Measurements from ENCODE around the gene ATP5F1D. TPM values are rescaled to one million over a fixed set of nuclear protein-coding genes. Genes with fewer than 3 reads are reported as not detected.

The ATP5F1D gene
- total and polyA plus RNA-seq, 2 of the 8 experiments (the other 6 are each of a cell fraction or from before 2014, with no cell fraction given) = 174 to 249 TPM

DNA sequence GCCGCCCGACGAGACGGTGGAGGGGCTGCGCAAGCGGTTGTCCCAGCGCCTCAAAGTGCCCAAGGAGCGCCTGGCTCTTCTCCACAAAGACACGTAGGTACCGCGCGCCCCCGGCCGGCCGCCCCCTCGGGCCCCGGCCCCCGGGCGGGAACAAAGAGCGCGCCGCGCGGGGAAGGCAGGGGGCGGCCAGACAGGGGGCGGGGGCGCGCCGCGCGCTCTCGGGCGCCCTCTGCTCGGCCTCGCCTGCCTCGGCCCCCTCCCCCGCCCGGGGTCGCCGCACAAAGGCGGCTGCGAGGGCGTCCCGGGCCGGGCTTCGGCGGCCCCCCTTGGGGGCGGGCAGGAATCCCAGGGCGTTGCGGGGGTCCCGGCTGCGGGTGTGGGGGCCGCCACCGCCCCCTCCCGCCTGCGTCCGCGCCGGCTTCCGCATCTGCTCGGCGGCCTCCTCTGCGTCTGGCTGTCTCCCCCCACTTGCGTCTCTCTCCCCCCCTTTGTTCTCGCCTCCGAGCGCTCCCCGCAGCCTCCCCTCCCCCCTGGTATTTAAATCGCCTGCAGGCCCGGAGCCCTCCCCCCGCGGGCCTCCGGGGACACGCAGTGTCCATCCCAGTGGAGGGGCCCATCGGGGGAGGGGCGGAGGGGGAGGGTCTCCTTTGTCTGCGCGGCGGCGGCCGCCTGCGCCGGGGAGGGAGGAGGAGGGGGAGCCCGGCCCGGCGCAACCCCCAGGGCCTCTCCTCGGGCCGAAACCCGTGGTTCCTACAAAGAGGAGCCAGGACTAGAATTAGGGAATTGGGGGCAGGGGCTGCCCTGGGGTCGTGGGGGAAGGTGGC, 9.1 kb downstream of the ATP5F1D start (continued):
- TF ChIP-seq ASH2L (IDR thresholded peaks at IDR 0.05; ENCODE audit: low read length) (no peak), EZH2 (IDR thresholded peaks at IDR 0.05; ENCODE audit: low read depth, low read length, severe bottlenecking) (no peak), HDAC2 (IDR thresholded peaks at IDR 0.05; ENCODE audit: borderline replicate concordance in 1 of 2, low read depth in 2 of 2, low read length in 2 of 2) (no peak), CHD1 (IDR thresholded peaks at IDR 0.05; ENCODE audit: low read depth, low read length) (no peak), CEBPB (IDR thresholded peaks at IDR 0.05; ENCODE audit: low read depth, low read length) (no peak), TCF12 (IDR thresholded peaks at IDR 0.05; ENCODE audit: low read depth, low read length) (no peak), PHF8 (conservative IDR thresholded peaks at IDR 0.05; ENCODE audit: low read depth, low read length) (peak; percentile 59), TAF7 (optimal IDR thresholded peaks at IDR 0.05; ENCODE audit: borderline replicate concordance, low read depth, low read length) (peak; percentile 46), JUND (IDR thresholded peaks at IDR 0.05; ENCODE audit: low read length) (no peak)

All from H1 (cell line).